ENCODE data around the gene ALDOA.

The ALDOA gene

DNA sequence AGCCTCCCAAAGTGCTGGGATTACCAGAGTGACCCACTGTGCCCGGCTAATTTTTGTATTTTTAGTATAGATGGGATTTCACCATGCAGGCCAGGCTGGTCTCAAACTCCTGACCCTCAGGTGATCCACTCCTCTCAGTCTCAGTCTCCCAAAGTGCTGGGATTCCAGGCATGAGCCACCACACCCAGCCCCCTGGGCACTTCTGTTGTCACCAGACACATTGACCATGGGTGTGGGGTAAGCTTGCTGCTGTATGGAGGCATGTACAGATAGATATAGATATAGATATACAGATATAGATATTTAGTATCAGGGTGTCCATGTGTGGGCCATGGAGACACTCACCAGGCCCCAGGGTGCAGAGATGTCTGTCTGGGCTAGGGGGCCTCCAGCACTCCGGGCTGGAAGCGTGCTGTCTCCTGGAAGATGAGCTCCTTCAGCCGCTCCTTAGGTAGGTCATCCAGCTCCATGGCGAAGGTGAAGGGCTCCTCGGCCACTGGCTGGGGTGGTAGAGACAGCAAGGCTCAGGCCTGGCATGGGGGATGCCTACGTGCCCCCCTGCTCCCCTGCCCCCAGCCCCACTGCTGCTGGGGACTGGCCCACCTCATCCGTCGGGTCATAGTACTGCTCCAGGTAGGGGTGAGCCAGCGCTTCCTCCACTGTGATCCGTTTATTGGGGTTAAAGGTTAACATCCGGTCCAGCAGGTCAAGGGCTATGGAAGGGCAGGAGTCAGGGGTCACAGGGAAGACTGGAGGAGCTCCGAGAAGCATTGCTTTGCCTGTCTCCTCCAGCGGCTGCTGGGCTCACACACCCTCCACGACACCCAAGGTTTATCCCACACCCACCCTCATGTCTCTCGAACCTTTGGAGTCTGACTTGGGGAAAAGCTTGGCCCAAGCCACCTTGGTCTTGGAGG is 51.0 kb downstream of the ALDOA start:
- Histone ChIP-seq H3K4me3 (replicated peaks; ENCODE audit: insufficient read depth, low read length) (no peak overlapping the region), H3K27me3 (ENCODE audit: insufficient read depth, poor library complexity, severe bottlenecking) (no peaks in the 10 kb centered on the region), H3K27ac (replicated peaks) (no peak overlapping the region)
- TF ChIP-seq POLR2AphosphoS5 (IDR thresholded peaks at IDR 0.05; ENCODE audit: low read depth): no peak
- TF ChIP-seq, protein P1, sequence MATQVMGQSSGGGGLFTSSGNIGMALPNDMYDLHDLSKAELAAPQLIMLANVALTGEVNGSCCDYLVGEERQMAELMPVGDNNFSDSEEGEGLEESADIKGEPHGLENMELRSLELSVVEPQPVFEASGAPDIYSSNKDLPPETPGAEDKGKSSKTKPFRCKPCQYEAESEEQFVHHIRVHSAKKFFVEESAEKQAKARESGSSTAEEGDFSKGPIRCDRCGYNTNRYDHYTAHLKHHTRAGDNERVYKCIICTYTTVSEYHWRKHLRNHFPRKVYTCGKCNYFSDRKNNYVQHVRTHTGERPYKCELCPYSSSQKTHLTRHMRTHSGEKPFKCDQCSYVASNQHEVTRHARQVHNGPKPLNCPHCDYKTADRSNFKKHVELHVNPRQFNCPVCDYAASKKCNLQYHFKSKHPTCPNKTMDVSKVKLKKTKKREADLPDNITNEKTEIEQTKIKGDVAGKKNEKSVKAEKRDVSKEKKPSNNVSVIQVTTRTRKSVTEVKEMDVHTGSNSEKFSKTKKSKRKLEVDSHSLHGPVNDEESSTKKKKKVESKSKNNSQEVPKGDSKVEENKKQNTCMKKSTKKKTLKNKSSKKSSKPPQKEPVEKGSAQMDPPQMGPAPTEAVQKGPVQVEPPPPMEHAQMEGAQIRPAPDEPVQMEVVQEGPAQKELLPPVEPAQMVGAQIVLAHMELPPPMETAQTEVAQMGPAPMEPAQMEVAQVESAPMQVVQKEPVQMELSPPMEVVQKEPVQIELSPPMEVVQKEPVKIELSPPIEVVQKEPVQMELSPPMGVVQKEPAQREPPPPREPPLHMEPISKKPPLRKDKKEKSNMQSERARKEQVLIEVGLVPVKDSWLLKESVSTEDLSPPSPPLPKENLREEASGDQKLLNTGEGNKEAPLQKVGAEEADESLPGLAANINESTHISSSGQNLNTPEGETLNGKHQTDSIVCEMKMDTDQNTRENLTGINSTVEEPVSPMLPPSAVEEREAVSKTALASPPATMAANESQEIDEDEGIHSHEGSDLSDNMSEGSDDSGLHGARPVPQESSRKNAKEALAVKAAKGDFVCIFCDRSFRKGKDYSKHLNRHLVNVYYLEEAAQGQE (IDR thresholded peaks at IDR 0.05; ENCODE audit: insufficient replicate concordance, low read depth): no peak
- no peak for TF ChIP-seq SPI1 (IDR thresholded peaks at IDR 0.05; ENCODE audit: borderline replicate concordance, low read depth)
- DNase-seq (ENCODE audit: low read depth in 1 of 2, low spot score in 1 of 2): no peak

DNA sequence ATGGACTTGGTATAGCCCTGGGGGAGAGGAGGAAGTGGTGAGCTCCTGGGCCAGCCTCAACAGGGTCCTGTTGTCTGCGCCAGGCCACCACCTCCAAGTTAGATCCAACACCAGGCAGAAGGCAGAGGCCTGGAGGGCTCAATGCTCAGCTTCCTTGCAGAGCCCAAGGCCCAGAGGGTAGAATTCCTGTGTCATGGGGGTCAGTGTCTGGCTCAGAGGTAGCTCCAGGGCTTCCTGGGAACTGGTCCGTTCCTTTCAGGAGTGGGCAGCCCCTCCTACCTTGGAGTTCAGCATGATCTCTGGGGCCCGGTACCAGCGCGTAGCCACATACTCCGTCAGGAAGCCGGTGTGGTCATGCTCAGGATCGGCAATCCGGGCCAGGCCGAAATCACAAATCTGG is 52.2 kb downstream of the ALDOA start:
- no peak overlapping the region for H3K4me3 ChIP-seq (replicated peaks; ENCODE audit: insufficient read depth, low read length)

DNA sequence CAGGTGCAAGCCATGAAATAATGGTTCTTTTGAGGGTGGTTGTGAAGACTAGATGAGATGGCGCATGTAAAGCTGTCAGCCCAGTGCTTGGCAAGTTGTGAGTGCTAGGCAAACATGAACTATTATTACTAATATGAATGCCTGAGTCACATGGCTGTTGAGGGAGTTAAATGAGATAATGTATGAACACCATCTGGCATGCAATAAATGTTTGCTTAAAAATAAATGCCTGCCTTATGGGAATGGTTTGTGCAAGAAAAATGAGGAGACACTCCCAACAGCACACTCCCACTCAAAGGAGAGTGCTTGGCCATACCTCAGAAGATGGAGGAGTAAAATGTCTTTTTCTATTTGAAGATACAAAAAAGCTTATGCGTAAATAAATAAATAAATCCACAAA is 53.9 kb downstream of the ALDOA start:
- TF ChIP-seq POLR2AphosphoS5 (IDR thresholded peaks at IDR 0.05; ENCODE audit: low read depth): no peak
- TF ChIP-seq, protein P1 (IDR thresholded peaks at IDR 0.05; ENCODE audit: insufficient replicate concordance, low read depth): no peak
- no peak for TF ChIP-seq GABPA (IDR thresholded peaks at IDR 0.05; ENCODE audit: low read depth)
- no peak for TF ChIP-seq SPI1 (IDR thresholded peaks at IDR 0.05; ENCODE audit: borderline replicate concordance, low read depth)
- TF ChIP-seq, protein P2, sequence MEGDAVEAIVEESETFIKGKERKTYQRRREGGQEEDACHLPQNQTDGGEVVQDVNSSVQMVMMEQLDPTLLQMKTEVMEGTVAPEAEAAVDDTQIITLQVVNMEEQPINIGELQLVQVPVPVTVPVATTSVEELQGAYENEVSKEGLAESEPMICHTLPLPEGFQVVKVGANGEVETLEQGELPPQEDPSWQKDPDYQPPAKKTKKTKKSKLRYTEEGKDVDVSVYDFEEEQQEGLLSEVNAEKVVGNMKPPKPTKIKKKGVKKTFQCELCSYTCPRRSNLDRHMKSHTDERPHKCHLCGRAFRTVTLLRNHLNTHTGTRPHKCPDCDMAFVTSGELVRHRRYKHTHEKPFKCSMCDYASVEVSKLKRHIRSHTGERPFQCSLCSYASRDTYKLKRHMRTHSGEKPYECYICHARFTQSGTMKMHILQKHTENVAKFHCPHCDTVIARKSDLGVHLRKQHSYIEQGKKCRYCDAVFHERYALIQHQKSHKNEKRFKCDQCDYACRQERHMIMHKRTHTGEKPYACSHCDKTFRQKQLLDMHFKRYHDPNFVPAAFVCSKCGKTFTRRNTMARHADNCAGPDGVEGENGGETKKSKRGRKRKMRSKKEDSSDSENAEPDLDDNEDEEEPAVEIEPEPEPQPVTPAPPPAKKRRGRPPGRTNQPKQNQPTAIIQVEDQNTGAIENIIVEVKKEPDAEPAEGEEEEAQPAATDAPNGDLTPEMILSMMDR (IDR thresholded peaks at IDR 0.05; ENCODE audit: insufficient read depth, low read length): no peak
- DNase-seq (ENCODE audit: low read depth in 1 of 2, low spot score in 1 of 2): no peak
- no peak overlapping the region for H3K4me3 ChIP-seq (replicated peaks; ENCODE audit: insufficient read depth, low read length)
- no peaks in the 10 kb centered on the region for H3K27me3 ChIP-seq (ENCODE audit: insufficient read depth, poor library complexity, severe bottlenecking)
- H3K27ac ChIP-seq (replicated peaks): no peak overlapping the region

More for the DNA sequence above, 52.2 kb downstream of the ALDOA start:
- Histone ChIP-seq H3K27me3 (ENCODE audit: insufficient read depth, poor library complexity, severe bottlenecking) (no peaks in the 10 kb centered on the region), H3K27ac (replicated peaks) (no peak overlapping the region)
- TF ChIP-seq, protein P2 (IDR thresholded peaks at IDR 0.05; ENCODE audit: insufficient read depth, low read length): no peak
- TF ChIP-seq SPI1 (IDR thresholded peaks at IDR 0.05; ENCODE audit: borderline replicate concordance, low read depth) (no peak), GABPA (IDR thresholded peaks at IDR 0.05; ENCODE audit: low read depth) (no peak), POLR2AphosphoS5 (IDR thresholded peaks at IDR 0.05; ENCODE audit: low read depth) (no peak)
- TF ChIP-seq, protein P1 (IDR thresholded peaks at IDR 0.05; ENCODE audit: insufficient replicate concordance, low read depth): no peak
- DNase-seq (ENCODE audit: low read depth in 1 of 2, low spot score in 1 of 2): no peak
